ENCODE measurements around the gene TPCN2. TPM values are rescaled to one million over a fixed set of nuclear protein-coding genes. Genes with fewer than 3 reads are reported as not detected.

TPCN2 gene
- total RNA-seq, 4 donors from 2014 or later: 18.7 to 34.5 (median 24.7) TPM

DNA sequence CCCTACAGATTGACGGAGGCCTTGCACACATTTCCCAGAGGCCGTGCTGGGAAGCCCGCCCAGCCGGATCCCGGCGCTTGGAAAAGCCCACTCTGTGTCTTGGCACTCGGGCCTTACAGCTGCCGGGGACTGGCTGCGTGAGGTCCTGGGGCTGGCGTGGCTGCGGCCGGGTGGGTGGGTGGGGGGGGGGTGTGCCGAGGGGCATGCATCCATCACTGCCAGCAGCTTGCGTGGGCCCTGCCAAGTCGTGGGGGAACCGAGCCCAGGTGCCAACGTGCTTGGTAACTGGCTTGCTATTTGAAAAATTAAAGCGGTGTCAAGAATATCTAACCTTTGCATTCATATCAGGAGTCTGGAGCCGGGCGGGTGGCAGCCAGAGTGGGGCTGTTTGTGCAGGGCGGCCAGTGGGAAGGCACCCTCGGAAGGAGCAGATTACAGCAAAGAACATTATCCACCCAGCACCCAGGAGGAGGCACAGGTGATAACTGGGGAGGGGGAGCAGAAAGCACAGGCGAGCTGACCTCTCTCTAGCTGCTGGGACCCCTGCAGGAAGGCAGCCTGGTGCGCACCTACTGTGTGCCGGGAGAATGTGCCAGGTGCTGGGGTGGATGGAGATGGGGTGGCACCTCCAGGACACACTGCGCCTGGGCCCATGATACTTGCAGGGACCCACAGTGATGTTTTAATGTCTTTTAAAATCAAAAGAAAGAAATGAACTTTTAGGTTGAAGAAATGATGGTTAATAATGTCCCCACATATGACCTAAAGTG lies 78.5 kb downstream of the TPCN2 start:
- intact Hi-C loops (cut with DNase I): loop anchor here (10.0 kb wide), 1 partner anchor 318 kb away; no protein-coding TSS in a partner anchor
- H3K27ac ChIP-seq (replicated peaks in 1 of 4): no peak overlapping the region

DNA sequence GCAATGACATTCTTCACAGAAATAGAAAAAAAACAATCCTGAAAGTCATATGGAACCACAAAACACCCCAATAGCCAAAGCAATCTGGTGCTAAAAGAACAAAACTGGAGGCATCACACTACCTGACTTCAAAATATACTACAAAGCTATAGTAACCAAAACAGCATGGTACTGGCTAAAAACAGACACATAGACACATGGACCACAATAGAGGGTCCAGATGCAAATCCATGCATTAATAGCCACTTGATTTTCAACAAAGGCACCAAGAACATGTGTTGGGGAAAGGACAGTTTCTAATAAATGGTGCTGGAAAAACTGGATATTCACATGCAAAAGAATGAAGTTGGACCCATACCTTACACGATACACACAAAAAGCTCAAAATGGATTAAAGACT lies 79.2 kb downstream of the TPCN2 start:
- WGBS: 96% methylated on average over 1 of the region's 1 CpG
- Histone ChIP-seq H3K4me1 (peaks cover 35 to 43% (median 39%) of the 10 kb centered on the region in 4 donors), H3K27me3 (no peaks in the 10 kb centered on the region), H3K36me3 (no peaks in the 10 kb centered on the region), H3K9me3 (peaks cover 0 to 4% (median 0%) of the 10 kb centered on the region in 4 donors), H3K27ac (replicated peaks in 1 of 4) (no peak overlapping the region), H3K4me3 (no peak overlapping the region)
- TF ChIP-seq, protein P1, sequence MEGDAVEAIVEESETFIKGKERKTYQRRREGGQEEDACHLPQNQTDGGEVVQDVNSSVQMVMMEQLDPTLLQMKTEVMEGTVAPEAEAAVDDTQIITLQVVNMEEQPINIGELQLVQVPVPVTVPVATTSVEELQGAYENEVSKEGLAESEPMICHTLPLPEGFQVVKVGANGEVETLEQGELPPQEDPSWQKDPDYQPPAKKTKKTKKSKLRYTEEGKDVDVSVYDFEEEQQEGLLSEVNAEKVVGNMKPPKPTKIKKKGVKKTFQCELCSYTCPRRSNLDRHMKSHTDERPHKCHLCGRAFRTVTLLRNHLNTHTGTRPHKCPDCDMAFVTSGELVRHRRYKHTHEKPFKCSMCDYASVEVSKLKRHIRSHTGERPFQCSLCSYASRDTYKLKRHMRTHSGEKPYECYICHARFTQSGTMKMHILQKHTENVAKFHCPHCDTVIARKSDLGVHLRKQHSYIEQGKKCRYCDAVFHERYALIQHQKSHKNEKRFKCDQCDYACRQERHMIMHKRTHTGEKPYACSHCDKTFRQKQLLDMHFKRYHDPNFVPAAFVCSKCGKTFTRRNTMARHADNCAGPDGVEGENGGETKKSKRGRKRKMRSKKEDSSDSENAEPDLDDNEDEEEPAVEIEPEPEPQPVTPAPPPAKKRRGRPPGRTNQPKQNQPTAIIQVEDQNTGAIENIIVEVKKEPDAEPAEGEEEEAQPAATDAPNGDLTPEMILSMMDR (IDR thresholded peaks at IDR 0.05): no peak
- intact Hi-C loops (cut with DNase I): loop anchor here (10.0 kb wide), 1 partner anchor 317 kb away; no protein-coding TSS in a partner anchor
- no peak for DNase-seq (ENCODE audit: extremely low spot score)

More for the DNA sequence above, 78.5 kb downstream of the TPCN2 start:
- peaks cover 41 to 49% (median 45%) of the 10 kb centered on the region in 4 donors for H3K4me1 ChIP-seq
- 48% methylated on average over 15 of the region's 26 CpGs for WGBS
- DNase-seq (ENCODE audit: extremely low spot score): no peak
- no peaks in the 10 kb centered on the region for H3K27me3 ChIP-seq
- no peaks in the 10 kb centered on the region for H3K36me3 ChIP-seq
- TF ChIP-seq, protein P1 (IDR thresholded peaks at IDR 0.05): no peak
- no peak for TF ChIP-seq EP300 (IDR thresholded peaks at IDR 0.05)
- TF ChIP-seq POLR2AphosphoS5 (IDR thresholded peaks at IDR 0.05): no peak
- TF ChIP-seq POLR2A (IDR thresholded peaks at IDR 0.05; ENCODE audit: low read depth): no peak
- H3K4me3 ChIP-seq: no peak overlapping the region
- H3K9me3 ChIP-seq: peaks cover 0 to 4% (median 0%) of the 10 kb centered on the region in 4 donors

DNA sequence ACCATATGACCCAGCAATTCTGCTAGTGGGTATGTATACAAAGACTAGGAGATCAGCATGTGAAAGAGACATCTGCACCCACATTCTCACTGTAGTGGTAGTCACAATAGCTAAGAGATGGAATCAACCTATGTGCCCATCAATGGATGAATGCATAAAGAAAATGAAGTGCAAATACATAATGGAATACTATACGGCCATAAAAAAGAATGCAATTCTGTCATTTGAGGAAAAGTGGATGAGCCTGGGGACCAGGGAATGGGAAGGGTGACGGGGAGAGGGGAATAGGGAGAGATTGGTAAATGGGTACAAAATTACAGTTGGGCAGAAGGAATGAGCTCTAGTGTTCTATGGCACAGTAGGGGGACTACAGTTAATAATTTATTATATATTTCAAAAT lies 80.3 kb downstream of the TPCN2 start:
- DNase-seq (ENCODE audit: extremely low spot score): no peak
- H3K4me1 ChIP-seq: peaks cover 23 to 31% (median 27%) of the 10 kb centered on the region in 4 donors
- H3K36me3 ChIP-seq: no peaks in the 10 kb centered on the region
- no peaks in the 10 kb centered on the region for H3K27me3 ChIP-seq
- no peak for TF ChIP-seq EP300 (IDR thresholded peaks at IDR 0.05)
- TF ChIP-seq, protein P1 (IDR thresholded peaks at IDR 0.05): no peak
- TF ChIP-seq POLR2AphosphoS5 (IDR thresholded peaks at IDR 0.05): no peak
- TF ChIP-seq POLR2A (IDR thresholded peaks at IDR 0.05; ENCODE audit: low read depth): no peak
- intact Hi-C loops (cut with DNase I): loop anchor here (10.0 kb wide), 1 partner anchor 316 kb away; no protein-coding TSS in a partner anchor
- 98% methylated on average over 2 of the region's 2 CpGs for WGBS
- H3K4me3 ChIP-seq: no peak overlapping the region
- H3K27ac ChIP-seq (replicated peaks in 1 of 4): no peak overlapping the region
- peaks cover 0 to 4% (median 2%) of the 10 kb centered on the region in 4 donors for H3K9me3 ChIP-seq

DNA sequence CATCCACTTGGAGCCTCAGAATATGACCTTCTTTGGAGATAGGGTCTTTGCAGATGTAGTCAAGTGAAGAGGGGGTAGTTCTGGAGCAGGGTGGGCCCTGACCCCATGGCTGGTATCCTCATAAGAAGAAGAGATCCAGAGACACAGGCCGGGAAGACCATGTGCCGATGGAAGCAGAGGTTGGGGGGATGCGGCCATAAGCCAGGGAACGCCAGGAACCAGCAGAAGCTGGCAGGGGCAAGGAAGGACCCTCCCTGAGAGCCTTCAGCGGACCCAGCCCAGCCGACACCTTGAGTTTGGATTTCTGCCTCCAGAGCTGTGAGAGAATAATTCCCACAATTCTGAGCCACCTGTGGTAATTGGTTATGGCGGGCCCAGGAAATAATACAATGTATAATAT lies 80.9 kb downstream of the TPCN2 start:
- DNase-seq (ENCODE audit: extremely low spot score): no peak
- H3K27ac ChIP-seq (replicated peaks in 1 of 4): no peak overlapping the region
- intact Hi-C loops (cut with DNase I): loop anchor here (5.0 to 10.0 kb wide), 3 partner anchors 155 to 513 kb away; partner anchors contain the start of gene CCND1

More for the DNA sequence above, 80.9 kb downstream of the TPCN2 start:
- Histone ChIP-seq H3K9me3 (peaks cover 0 to 4% (median 2%) of the 10 kb centered on the region in 4 donors), H3K36me3 (no peaks in the 10 kb centered on the region), H3K4me3 (no peak overlapping the region), H3K4me1 (peaks cover 21 to 28% (median 24%) of the 10 kb centered on the region in 4 donors), H3K27me3 (no peaks in the 10 kb centered on the region)
- no peak for TF ChIP-seq POLR2A (IDR thresholded peaks at IDR 0.05; ENCODE audit: low read depth)
- no peak for TF ChIP-seq EP300 (IDR thresholded peaks at IDR 0.05)
- TF ChIP-seq, protein P1 (IDR thresholded peaks at IDR 0.05): no peak
- TF ChIP-seq POLR2AphosphoS5 (IDR thresholded peaks at IDR 0.05): no peak
- WGBS: 94% methylated on average over 7 of the region's 7 CpGs

Measured in esophagus muscularis mucosa (tissue), 4 donors.